Mesenteric fat pad (tissue), 1 donor: ENCODE data around the gene FOXN4. TPM values are rescaled to one million over a fixed set of nuclear protein-coding genes. Genes with fewer than 3 reads are reported as not detected.

Experiments used
- total RNA-seq: library from RNA; stranded (reverse); fragmentation: NEBNext Ultra II Directional; extraction: Animal tissue kit (Norgen Biotek cat#: 25700); gene quantifications from one replicate; pipeline ENCODE4 v1.2.1, GENCODE V29; 2021
- donor health status: DM: yes; HTN: yes; CAD: no.

FOXN4 gene
- total RNA-seq, 1 donor from 2014 or later: not detected

Other genes with a start within 250 kb of the FOXN4 start
- 18.6 TPM for gene ALKBH2, start 215.8 kb downstream of the FOXN4 start, total RNA-seq
- gene UNG, start 211.7 kb downstream of the FOXN4 start, total RNA-seq: 46.3 TPM
- 1,896 TPM for gene ACACB, start 192.7 kb downstream of the FOXN4 start, total RNA-seq
- gene MYO1H, start 38.6 kb upstream of the FOXN4 start, total RNA-seq: 0.10 TPM
- 103 TPM for gene KCTD10, start 168.0 kb upstream of the FOXN4 start, total RNA-seq
- gene UBE3B, start 168.3 kb upstream of the FOXN4 start, total RNA-seq: 30.5 TPM